OCI-LY1 (cell line): Measurements from ENCODE around the gene MED15.

Experiments used
- H2AFZ ChIP-seq: fragments of 200-600 bp; sonication (generic), shearing (Covaris generic); 2 replicates; pipeline ENCODE4 v1.6.0; 2014; ENCODE audit warnings: antibody characterized with exemption, mild to moderate bottlenecking, low read length
- H3F3A ChIP-seq: fragments of 200-600 bp; sonication (generic), shearing (Covaris generic); 2 replicates; pipeline ENCODE4 v1.6.0; 2014; ENCODE audit warnings: mild to moderate bottlenecking, antibody characterized with exemption, low read length, moderate library complexity; ENCODE audit not compliant: insufficient read depth
- H3K27ac ChIP-seq: fragments of 200-600 bp; sonication (generic); 2 replicates; pipeline ENCODE4 v1.5.1; 2014; ENCODE audit warnings: low read length, mixed run types, mild to moderate bottlenecking, low read depth; ENCODE audit not compliant: poor library complexity, severe bottlenecking
- H3K27me3 ChIP-seq: fragments of 200-600 bp; sonication (generic); 2 replicates; pipeline ENCODE4 v1.6.0; 2014; ENCODE audit warnings: antibody characterized with exemption, mild to moderate bottlenecking, low read length, moderate library complexity; ENCODE audit not compliant: insufficient read depth
- H3K36me3 ChIP-seq: fragments of 200-600 bp; sonication (generic); 2 replicates; pipeline ENCODE4 v1.6.1; 2014; ENCODE audit warnings: mild to moderate bottlenecking, antibody characterized with exemption, low read length, moderate library complexity, mixed read lengths; ENCODE audit not compliant: insufficient read depth
- H3K4me1 ChIP-seq: fragments of 200-600 bp; sonication (generic); 2 replicates; pipeline ENCODE4 v1.5.1; 2014; ENCODE audit warnings: mild to moderate bottlenecking, low read length, moderate library complexity; ENCODE audit not compliant: insufficient read depth, severe bottlenecking
- H3K4me2 ChIP-seq: fragments of 200-600 bp; sonication (generic), shearing (Covaris generic); 2 replicates; pipeline ENCODE4 v1.6.1; 2014; ENCODE audit warnings: low read length
- H3K4me3 ChIP-seq: fragments of 200-600 bp; sonication (generic); 2 replicates; pipeline ENCODE4 v1.5.1; 2014; ENCODE audit warnings: low read length, low read depth, mild to moderate bottlenecking, mixed read lengths; ENCODE audit not compliant: poor library complexity, severe bottlenecking
- H3K79me2 ChIP-seq: fragments of 200-600 bp; shearing (Covaris generic); 2 replicates; pipeline ENCODE4 v1.6.1; 2016; ENCODE audit warnings: mixed run types, low read length, mixed read lengths; ENCODE audit not compliant: insufficient read depth
- H3K9ac ChIP-seq: fragments of 200-600 bp; sonication (generic), shearing (Covaris generic); 2 replicates; pipeline ENCODE4 v1.6.1; 2014; ENCODE audit warnings: mild to moderate bottlenecking, low read length, mixed read lengths
- H3K9me2 ChIP-seq: fragments of 200-600 bp; sonication (generic), shearing (Covaris generic); 2 replicates; pipeline ENCODE4 v1.6.1; 2014; ENCODE audit warnings: low read depth, mild to moderate bottlenecking, low read length, mixed read lengths
- H3K9me3 ChIP-seq: fragments of 200-600 bp; shearing (Covaris generic); 2 replicates; pipeline ENCODE4 v1.6.1; 2014; ENCODE audit warnings: low read length, mixed read lengths
- H4K20me1 ChIP-seq: fragments of 200-600 bp; sonication (generic), shearing (Covaris generic); 2 replicates; pipeline ENCODE4 v1.6.0; 2016; ENCODE audit warnings: mild to moderate bottlenecking, low read length; ENCODE audit not compliant: insufficient read depth
- EZH2 ChIP-seq: fragments of 200-600 bp; sonication (generic), shearing (Covaris generic); IDR thresholded peaks from 2 replicates; pipeline ENCODE4 v1.8.0; 2017; ENCODE audit warnings: borderline replicate concordance, mixed run types, mild to moderate bottlenecking, antibody characterized with exemption, low read length, moderate library complexity, mixed read lengths
- TF ChIP-seq, protein P1 (sequence below): fragments of 200-600 bp; sonication (generic), shearing (Covaris generic); IDR thresholded peaks from 2 replicates; pipeline ENCODE4 v1.5.1; 2017; ENCODE audit warnings: mild to moderate bottlenecking, antibody characterized with exemption, low read length, moderate library complexity, mixed read lengths

MED15 gene

DNA sequence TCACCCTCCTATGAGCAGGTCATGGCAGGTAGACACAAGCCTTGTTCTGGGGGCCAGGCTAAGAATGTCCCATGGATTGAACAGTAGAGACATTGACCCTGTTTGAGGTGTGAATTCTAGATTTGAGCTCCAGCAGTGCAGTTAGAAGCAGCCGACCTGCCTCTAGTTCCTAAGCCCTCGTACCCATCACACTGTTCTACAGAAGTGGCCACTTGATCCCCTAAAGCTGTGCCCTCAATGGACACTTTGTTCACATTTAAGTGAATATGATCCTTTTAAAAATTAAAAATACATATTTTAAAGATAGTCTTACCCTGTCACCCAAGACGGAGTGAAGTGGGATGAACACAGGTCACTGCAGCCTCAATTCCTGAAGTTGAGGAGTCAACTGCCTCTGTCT, 122.0 kb downstream of the MED15 start:
- Histone ChIP-seq H3K9me2 (no peaks in the 10 kb centered on the region), H3K4me1 (no peaks in the 10 kb centered on the region), H3K36me3 (no peaks in the 10 kb centered on the region), H2AFZ (no peak overlapping the region), H3K9me3 (no peaks in the 10 kb centered on the region), H4K20me1 (no peaks in the 10 kb centered on the region), H3K79me2 (no peaks in the 10 kb centered on the region), H3F3A (no peaks in the 10 kb centered on the region), H3K27ac (no peak overlapping the region), H3K27me3 (no peaks in the 10 kb centered on the region; the same call in 1 of the 2 replicates), H3K9ac (no peak overlapping the region), H3K4me2 (no peak overlapping the region), H3K4me3 (no peak overlapping the region)
- no peak for TF ChIP-seq EZH2
- TF ChIP-seq, protein P1, sequence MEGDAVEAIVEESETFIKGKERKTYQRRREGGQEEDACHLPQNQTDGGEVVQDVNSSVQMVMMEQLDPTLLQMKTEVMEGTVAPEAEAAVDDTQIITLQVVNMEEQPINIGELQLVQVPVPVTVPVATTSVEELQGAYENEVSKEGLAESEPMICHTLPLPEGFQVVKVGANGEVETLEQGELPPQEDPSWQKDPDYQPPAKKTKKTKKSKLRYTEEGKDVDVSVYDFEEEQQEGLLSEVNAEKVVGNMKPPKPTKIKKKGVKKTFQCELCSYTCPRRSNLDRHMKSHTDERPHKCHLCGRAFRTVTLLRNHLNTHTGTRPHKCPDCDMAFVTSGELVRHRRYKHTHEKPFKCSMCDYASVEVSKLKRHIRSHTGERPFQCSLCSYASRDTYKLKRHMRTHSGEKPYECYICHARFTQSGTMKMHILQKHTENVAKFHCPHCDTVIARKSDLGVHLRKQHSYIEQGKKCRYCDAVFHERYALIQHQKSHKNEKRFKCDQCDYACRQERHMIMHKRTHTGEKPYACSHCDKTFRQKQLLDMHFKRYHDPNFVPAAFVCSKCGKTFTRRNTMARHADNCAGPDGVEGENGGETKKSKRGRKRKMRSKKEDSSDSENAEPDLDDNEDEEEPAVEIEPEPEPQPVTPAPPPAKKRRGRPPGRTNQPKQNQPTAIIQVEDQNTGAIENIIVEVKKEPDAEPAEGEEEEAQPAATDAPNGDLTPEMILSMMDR: no peak

DNA sequence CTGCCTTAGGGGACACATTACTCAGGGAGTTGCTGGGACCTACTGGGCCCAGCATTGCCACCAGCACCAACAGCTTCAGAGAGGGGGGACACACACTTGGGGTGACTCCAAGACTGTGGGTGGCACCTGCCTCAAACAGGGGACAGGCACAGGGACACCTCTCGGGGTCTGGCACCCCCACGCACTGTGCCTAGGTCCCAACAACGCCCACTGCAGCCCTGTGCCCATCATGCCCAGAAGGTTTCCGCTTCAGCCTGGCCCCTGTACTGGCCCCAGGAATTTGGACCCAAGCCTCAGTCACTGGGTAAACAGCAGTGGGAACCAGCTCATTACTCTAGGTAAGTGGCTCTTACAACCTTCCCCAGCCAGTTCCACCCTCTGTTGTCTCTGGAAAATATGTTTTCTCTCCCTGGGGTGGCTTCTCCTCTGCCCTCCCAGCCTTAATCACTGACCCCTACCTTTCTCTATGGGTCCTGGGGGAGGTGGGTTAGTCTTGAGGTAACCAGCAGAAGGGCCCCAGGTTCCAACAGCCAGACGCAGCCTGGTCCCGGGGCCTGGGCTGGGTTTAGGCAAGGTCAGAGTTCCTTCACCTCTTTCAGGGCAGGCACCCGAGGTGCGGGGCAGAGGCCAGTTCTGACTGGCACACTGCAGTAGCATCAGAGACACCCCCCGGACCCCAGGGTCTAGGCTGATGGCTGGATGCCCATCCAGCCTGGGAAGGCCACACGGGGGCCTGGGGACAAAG, 123.6 kb downstream of the MED15 start:
- Histone ChIP-seq H3F3A (no peaks in the 10 kb centered on the region), H3K9me3 (no peaks in the 10 kb centered on the region), H3K36me3 (no peaks in the 10 kb centered on the region), H3K27me3 (no peaks in the 10 kb centered on the region; the same call in 1 of the 2 replicates), H4K20me1 (no peaks in the 10 kb centered on the region), H3K27ac (no peak overlapping the region), H3K4me2 (no peak overlapping the region), H2AFZ (no peak overlapping the region), H3K4me1 (no peaks in the 10 kb centered on the region), H3K4me3 (no peak overlapping the region), H3K79me2 (no peaks in the 10 kb centered on the region), H3K9ac (no peak overlapping the region), H3K9me2 (no peaks in the 10 kb centered on the region)
- no peak for TF ChIP-seq EZH2
- TF ChIP-seq, protein P1: no peak

DNA sequence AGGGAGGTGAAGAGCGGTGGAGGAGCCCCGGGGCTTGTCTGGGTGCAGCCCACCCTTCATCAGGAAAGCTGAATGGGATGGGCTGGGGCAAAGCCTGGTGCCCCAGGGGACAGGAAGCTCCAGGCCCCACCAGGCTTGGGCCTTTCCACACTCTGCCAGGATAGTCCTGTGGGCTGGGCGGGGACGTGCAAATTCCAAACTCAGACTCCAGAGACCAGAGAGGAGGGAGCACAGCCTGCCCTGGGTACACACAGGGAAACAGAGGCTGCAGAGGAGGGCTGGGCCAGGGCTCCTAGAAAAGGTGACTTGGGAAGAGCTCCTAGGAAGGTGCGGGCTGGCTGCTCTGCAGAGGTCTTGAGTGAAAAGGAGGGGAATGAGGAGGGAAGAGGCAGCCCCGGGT, 124.7 kb downstream of the MED15 start:
- no peak overlapping the region for H3K27ac ChIP-seq
- no peak for TF ChIP-seq EZH2
- TF ChIP-seq, protein P1: no peak
- H3F3A ChIP-seq: no peaks in the 10 kb centered on the region
- no peak overlapping the region for H3K4me2 ChIP-seq
- no peaks in the 10 kb centered on the region; the same call in 1 of the 2 replicates for H3K27me3 ChIP-seq
- H3K79me2 ChIP-seq: no peaks in the 10 kb centered on the region
- H3K4me1 ChIP-seq: no peaks in the 10 kb centered on the region
- no peak overlapping the region for H2AFZ ChIP-seq
- H3K36me3 ChIP-seq: no peaks in the 10 kb centered on the region
- H3K4me3 ChIP-seq: no peak overlapping the region
- no peaks in the 10 kb centered on the region for H4K20me1 ChIP-seq
- H3K9me2 ChIP-seq: no peaks in the 10 kb centered on the region
- H3K9ac ChIP-seq: no peak overlapping the region
- no peaks in the 10 kb centered on the region for H3K9me3 ChIP-seq
